Measurements from ENCODE around the gene SYNE4. TPM values are rescaled to one million over a fixed set of nuclear protein-coding genes. Genes with fewer than 3 reads are reported as not detected.

SYNE4 gene
- total RNA-seq, 2 experiments from 2014 or later, result 1.6 TPM

GRCh38 chr19:36032251-36033104 is 23.9 kb upstream of the SYNE4 start, which contains the start of gene CLIP3:
Gene CLIP3 (minus strand): TSS chr19:36032873. CDS start chr19:36032357, 516 bp downstream.
- Mint-ChIP-seq H3K36me3 (ENCODE audit: low read depth) (peaks cover 5% of the 10 kb centered on the region), H3K4me1 (ENCODE audit: low read depth) (peaks cover 30% of the 10 kb centered on the region), H3K4me3 (peak within 1 kb of the TSS; percentile 45), H3K27me3 (no peaks in the 10 kb centered on the region), H3K9me3 (no peaks in the 10 kb centered on the region), H3K27ac (no peak within 1 kb of the TSS)
- Histone ChIP-seq H3K27ac (ENCODE audit: low read depth in 1 of 2, low read length in 2 of 2) (no peak within 1 kb of the TSS), H3K9me3 (ENCODE audit: control insufficient read depth in 1 of 2, insufficient read depth in 1 of 2, low read length in 2 of 2) (no peaks in the 10 kb centered on the region), H3K4me3 (ENCODE audit: low read length) (peak within 1 kb of the TSS; percentile 38), H3K27me3 (ENCODE audit: control insufficient read depth in 1 of 2, insufficient read depth in 2 of 2, low read length in 2 of 2) (peaks cover 0 to 4% of the 10 kb centered on the region in 2 experiments), H3K4me1 (ENCODE audit: insufficient read depth, low read length) (peaks cover 39% of the 10 kb centered on the region), H3K36me3 (ENCODE audit: insufficient read depth, low read length) (no peaks in the 10 kb centered on the region)
- ChIA-PET POLR2A (no interaction called here), CTCF (no interaction called here)
- no peak for TF ChIP-seq CTCF (IDR thresholded peaks at IDR 0.05)
- intact Hi-C loops (cut with DNase I, micrococcal nuclease), result no loop called here
- no peak for ATAC-seq (ENCODE audit: poor library complexity)
- peak in 12 of 14 experiments; percentile 12 to 54 (median 38) for DNase-seq

GRCh38 chr19:36031308-36031707 is 22.7 kb upstream of the SYNE4 start:
- no peaks in the 10 kb centered on the region for H3K36me3 ChIP-seq (ENCODE audit: insufficient read depth, low read length)
- no peak overlapping the region for H3K4me3 ChIP-seq (ENCODE audit: low read length)
- peaks cover 28% of the 10 kb centered on the region for H3K4me1 ChIP-seq (ENCODE audit: insufficient read depth, low read length)
- Mint-ChIP-seq H3K4me1 (ENCODE audit: low read depth) (peaks cover 22% of the 10 kb centered on the region), H3K36me3 (ENCODE audit: low read depth) (peaks cover 5% of the 10 kb centered on the region), H3K27me3 (no peaks in the 10 kb centered on the region), H3K9me3 (no peaks in the 10 kb centered on the region), H3K27ac (no peak overlapping the region), H3K4me3 (no peak overlapping the region)
- no peak for TF ChIP-seq CTCF (IDR thresholded peaks at IDR 0.05)
- intact Hi-C loops (cut with DNase I, micrococcal nuclease), result no loop called here
- ATAC-seq (ENCODE audit: poor library complexity) (no peak), DNase-seq (no peak)
- no peak overlapping the region for H3K27ac ChIP-seq (ENCODE audit: low read depth in 1 of 2, low read length in 2 of 2)
- POLR2A ChIA-PET, result no interaction called here
- peaks cover 0 to 4% of the 10 kb centered on the region in 2 experiments for H3K27me3 ChIP-seq (ENCODE audit: control insufficient read depth in 1 of 2, insufficient read depth in 2 of 2, low read length in 2 of 2)
- CTCF ChIA-PET, result no interaction called here
- H3K9me3 ChIP-seq (ENCODE audit: control insufficient read depth in 1 of 2, insufficient read depth in 1 of 2, low read length in 2 of 2), result no peaks in the 10 kb centered on the region

GRCh38 chr19:36030264-36031148 is 21.9 kb upstream of the SYNE4 start:
- Histone ChIP-seq H3K27me3 (ENCODE audit: control insufficient read depth in 1 of 2, insufficient read depth in 2 of 2, low read length in 2 of 2) (peaks cover 0 to 4% of the 10 kb centered on the region in 2 experiments), H3K4me3 (ENCODE audit: low read length) (no peak overlapping the region), H3K9me3 (ENCODE audit: control insufficient read depth in 1 of 2, insufficient read depth in 1 of 2, low read length in 2 of 2) (no peaks in the 10 kb centered on the region), H3K36me3 (ENCODE audit: insufficient read depth, low read length) (no peaks in the 10 kb centered on the region), H3K4me1 (ENCODE audit: insufficient read depth, low read length) (peaks cover 20% of the 10 kb centered on the region), H3K27ac (ENCODE audit: low read depth in 1 of 2, low read length in 2 of 2) (no peak overlapping the region)
- Mint-ChIP-seq H3K9me3 (no peaks in the 10 kb centered on the region), H3K4me1 (ENCODE audit: low read depth) (peaks cover 15% of the 10 kb centered on the region), H3K36me3 (ENCODE audit: low read depth) (peaks cover 9% of the 10 kb centered on the region), H3K27ac (no peak overlapping the region), H3K27me3 (no peaks in the 10 kb centered on the region), H3K4me3 (no peak overlapping the region)
- ChIA-PET POLR2A (no interaction called here), CTCF (no interaction called here)
- no peak for TF ChIP-seq CTCF (IDR thresholded peaks at IDR 0.05)
- ATAC-seq (ENCODE audit: poor library complexity) (no peak), DNase-seq (no peak)
- intact Hi-C loops (cut with DNase I, micrococcal nuclease), result no loop called here

Data from CD4-positive, alpha-beta T cell (primary cell).